Trophoblast cell (in vitro differentiated cells and primary cell): Measurements from ENCODE around the gene RAB15.

Experiments
- DNase-seq, 2 donors: peaks; one replicate each; pipeline ENCODE4 v3.0.0-alpha.2; 2016
- H2AFZ ChIP-seq: 2 replicates; pipeline ENCODE4 v1.6.1; 2013; ENCODE audit warnings: low read length, moderate library complexity, mild to moderate bottlenecking; ENCODE audit not compliant: insufficient read depth, poor library complexity
- H2AK5ac ChIP-seq: 2 replicates; pipeline ENCODE4 v1.6.1; 2013; ENCODE audit warnings: mild to moderate bottlenecking, low read length
- H2BK120ac ChIP-seq: 2 replicates; pipeline ENCODE4 v1.6.1; 2013; ENCODE audit warnings: low read length, mild to moderate bottlenecking, moderate library complexity; ENCODE audit not compliant: insufficient read depth, poor library complexity
- H2BK12ac ChIP-seq: 2 replicates; pipeline ENCODE4 v1.6.1; 2013; ENCODE audit warnings: mild to moderate bottlenecking, low read length, moderate library complexity
- H2BK5ac ChIP-seq: 2 replicates; pipeline ENCODE4 v1.6.1; 2013; ENCODE audit warnings: low read length, low read depth, moderate library complexity, mild to moderate bottlenecking; ENCODE audit not compliant: poor library complexity
- H3K14ac ChIP-seq: 2 replicates; pipeline ENCODE4 v1.6.1; 2013; ENCODE audit warnings: mild to moderate bottlenecking, low read length
- H3K18ac ChIP-seq: 2 replicates; pipeline ENCODE4 v1.6.1; 2013; ENCODE audit warnings: mild to moderate bottlenecking, low read length
- H3K23ac ChIP-seq: 2 replicates; pipeline ENCODE4 v1.6.1; 2013; ENCODE audit warnings: low read length
- H3K27ac ChIP-seq: 2 replicates; pipeline ENCODE4 v1.5.1; 2013; ENCODE audit warnings: low read depth, mild to moderate bottlenecking, inconsistent platforms, low read length, moderate library complexity
- H3K27me3 ChIP-seq: 2 replicates; pipeline ENCODE4 v1.6.1; 2013; ENCODE audit warnings: inconsistent platforms, mild to moderate bottlenecking, low read length, moderate library complexity; ENCODE audit not compliant: insufficient read depth
- H3K36me3 ChIP-seq, 2 experiments: 1 replicate in 1 of 2; 2 replicates in 1 of 2; pipeline ENCODE4 v1.6.1; 2013; ENCODE audit warnings: low read length in 2 of 2, mild to moderate bottlenecking in 2 of 2, moderate library complexity in 1 of 2; ENCODE audit not compliant: insufficient read depth in 2 of 2, control insufficient read depth in 1 of 2
- H3K4ac ChIP-seq: 2 replicates; pipeline ENCODE4 v1.6.1; 2013; ENCODE audit warnings: low read depth, mild to moderate bottlenecking, low read length, moderate library complexity
- H3K4me1 ChIP-seq, 2 experiments: 1 replicate in 1 of 2; 2 replicates in 1 of 2; pipeline ENCODE4 v1.6.1; 2013; ENCODE audit warnings: low read length in 2 of 2, mild to moderate bottlenecking in 2 of 2, moderate library complexity in 1 of 2; ENCODE audit not compliant: insufficient read depth in 2 of 2, control insufficient read depth in 1 of 2
- H3K4me2 ChIP-seq: 2 replicates; pipeline ENCODE4 v1.6.1; 2013; ENCODE audit warnings: inconsistent platforms, mild to moderate bottlenecking, low read length, moderate library complexity
- H3K4me3 ChIP-seq: 2 replicates; pipeline ENCODE4 v1.5.1; 2013; ENCODE audit warnings: mild to moderate bottlenecking, low read depth, low read length, inconsistent platforms
- H3K79me1 ChIP-seq: one replicate; pipeline ENCODE4 v1.6.1; 2013; ENCODE audit warnings: low read length
- H3K79me2 ChIP-seq: 2 replicates; pipeline ENCODE4 v1.6.1; 2013; ENCODE audit warnings: low read length, mild to moderate bottlenecking; ENCODE audit not compliant: control insufficient read depth, insufficient read depth, poor library complexity
- H3K9ac ChIP-seq: 2 replicates; pipeline ENCODE4 v1.6.1; 2013; ENCODE audit warnings: mild to moderate bottlenecking, low read length
- H3K9me3 ChIP-seq: 2 replicates; pipeline ENCODE4 v1.6.1; 2013; ENCODE audit warnings: low read depth, mild to moderate bottlenecking, control low read depth, inconsistent platforms, low read length; ENCODE audit not compliant: insufficient read depth
- H4K12ac ChIP-seq: 2 replicates; pipeline ENCODE4 v1.6.1; 2013; ENCODE audit warnings: low read depth, mild to moderate bottlenecking, low read length, moderate library complexity
- H4K8ac ChIP-seq: 2 replicates; pipeline ENCODE4 v1.6.1; 2013; ENCODE audit warnings: low read depth, mild to moderate bottlenecking, low read length, moderate library complexity
- H4K91ac ChIP-seq: one replicate; pipeline ENCODE4 v1.6.1; 2013; ENCODE audit warnings: low read depth, mild to moderate bottlenecking, low read length, moderate library complexity
- WGBS: extraction: QIAGEN DNeasy Blood & Tissue Kit; methylation state at CpG from one replicate; pipeline ENCODE4 v1.1.7; 2013; ENCODE audit warnings: missing lambda C conversion rate; ENCODE audit not compliant: insufficient read length, insufficient coverage; ENCODE audit errors: extremely low coverage; 5-methylcytosine and 5-hydroxymethylcytosine counted together

The RAB15 gene

GRCh38 chr14:64919618-64920017, 52.5 kb downstream of the RAB15 start:
- H3K9me3 ChIP-seq, result no peaks in the 10 kb centered on the region
- H4K12ac ChIP-seq, result no peak overlapping the region
- peaks cover 2% of the 10 kb centered on the region for H3K79me2 ChIP-seq
- H3K4me1 ChIP-seq, result peaks cover 2 to 8% of the 10 kb centered on the region in 2 experiments
- no peak overlapping the region for H4K91ac ChIP-seq
- H2AK5ac ChIP-seq, result no peak overlapping the region
- H3K23ac ChIP-seq, result no peak overlapping the region
- no peak overlapping the region for H3K4me2 ChIP-seq
- no peak overlapping the region for H3K18ac ChIP-seq
- no peak overlapping the region for H2BK120ac ChIP-seq
- no peak overlapping the region for H2BK12ac ChIP-seq
- H3K14ac ChIP-seq, result no peak overlapping the region
- H2BK5ac ChIP-seq, result no peak overlapping the region
- DNase-seq, result no peak
- no peak overlapping the region for H3K4me3 ChIP-seq
- H3K36me3 ChIP-seq, result no peaks in the 10 kb centered on the region
- H3K4ac ChIP-seq, result no peak overlapping the region
- peaks cover under 1% of the 10 kb centered on the region for H3K79me1 ChIP-seq
- no peak overlapping the region for H3K9ac ChIP-seq
- no peak overlapping the region for H2AFZ ChIP-seq
- WGBS, result no CpG with 5 or more reads among the region's 5 CpGs
- H3K27ac ChIP-seq, result no peak overlapping the region
- H4K8ac ChIP-seq, result no peak overlapping the region
- H3K27me3 ChIP-seq, result no peaks in the 10 kb centered on the region

DNA sequence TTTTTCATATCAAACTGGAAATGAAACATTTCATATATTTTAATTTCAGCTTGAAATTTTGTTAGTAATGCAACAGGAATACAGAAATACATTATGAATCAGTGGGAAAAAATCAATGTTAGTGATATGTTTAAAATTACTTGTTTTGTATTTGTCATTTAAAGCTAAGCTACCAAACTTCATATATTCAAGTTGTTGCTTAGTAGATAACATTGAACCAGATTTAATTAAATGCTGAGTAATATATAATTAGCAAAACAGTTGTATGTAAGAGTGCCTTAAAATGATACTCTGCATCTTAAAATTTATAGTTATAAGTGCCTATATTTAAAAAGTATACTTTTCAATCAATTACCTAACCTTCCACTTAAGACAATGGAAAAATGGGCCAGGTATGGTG, 52.9 kb downstream of the RAB15 start:
- peaks cover 2 to 8% of the 10 kb centered on the region in 2 experiments for H3K4me1 ChIP-seq
- H3K36me3 ChIP-seq, result no peaks in the 10 kb centered on the region
- H2AK5ac ChIP-seq, result no peak overlapping the region
- no peak overlapping the region for H2AFZ ChIP-seq
- no peak overlapping the region for H3K9ac ChIP-seq
- no peak overlapping the region for H3K4ac ChIP-seq
- no peak overlapping the region for H4K12ac ChIP-seq
- H3K79me2 ChIP-seq, result peaks cover 6% of the 10 kb centered on the region
- peaks cover 4% of the 10 kb centered on the region for H3K79me1 ChIP-seq
- H3K18ac ChIP-seq, result no peak overlapping the region
- no peaks in the 10 kb centered on the region for H3K9me3 ChIP-seq
- no peak for DNase-seq
- H3K14ac ChIP-seq, result no peak overlapping the region
- H3K27me3 ChIP-seq, result no peaks in the 10 kb centered on the region
- no peak overlapping the region for H2BK12ac ChIP-seq
- no peak overlapping the region for H4K91ac ChIP-seq
- H3K4me2 ChIP-seq, result no peak overlapping the region
- no peak overlapping the region for H3K4me3 ChIP-seq
- no peak overlapping the region for H2BK120ac ChIP-seq
- no peak overlapping the region for H4K8ac ChIP-seq
- H3K23ac ChIP-seq, result no peak overlapping the region
- H2BK5ac ChIP-seq, result no peak overlapping the region
- no peak overlapping the region for H3K27ac ChIP-seq

DNA sequence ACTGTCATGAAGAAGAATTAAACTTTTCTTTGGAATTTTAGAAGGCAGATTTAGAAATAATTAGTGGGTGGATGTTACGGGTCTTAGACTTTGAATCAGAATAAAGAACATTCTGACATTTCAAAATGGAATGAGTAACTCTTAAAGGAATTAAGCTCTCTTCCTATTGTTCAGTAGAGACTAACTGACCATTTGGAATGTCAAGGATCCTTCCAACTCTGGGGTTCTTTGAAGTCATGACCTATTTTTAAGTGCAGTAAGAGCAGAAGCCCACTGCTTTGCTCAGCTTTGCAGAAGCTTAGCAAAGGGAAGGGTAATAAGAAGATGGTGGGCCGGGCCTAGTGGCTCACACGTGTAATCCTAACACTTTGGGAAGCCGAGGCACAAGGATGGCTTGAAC, 53.9 kb downstream of the RAB15 start:
- Histone ChIP-seq H3K27me3 (no peaks in the 10 kb centered on the region), H3K23ac (no peak overlapping the region), H2BK120ac (no peak overlapping the region), H3K18ac (peak overlapping the region; percentile 37), H3K4ac (no peak overlapping the region), H3K79me1 (peaks cover 4% of the 10 kb centered on the region), H2AK5ac (no peak overlapping the region), H3K14ac (no peak overlapping the region), H4K12ac (no peak overlapping the region), H3K9me3 (no peaks in the 10 kb centered on the region), H2BK5ac (no peak overlapping the region), H4K91ac (no peak overlapping the region), H3K4me2 (no peak overlapping the region), H3K36me3 (no peaks in the 10 kb centered on the region), H3K27ac (no peak overlapping the region), H4K8ac (no peak overlapping the region), H2BK12ac (no peak overlapping the region), H3K4me3 (no peak overlapping the region), H3K4me1 (peaks cover 2 to 8% of the 10 kb centered on the region in 2 experiments), H3K79me2 (peaks cover 6% of the 10 kb centered on the region), H3K9ac (no peak overlapping the region), H2AFZ (no peak overlapping the region)
- no peak for DNase-seq
- 100% methylated on average over 1 of the region's 4 CpGs for WGBS

- Histone ChIP-seq H3K4me2 (no peak overlapping the region), H3K36me3 (no peaks in the 10 kb centered on the region), H4K91ac (no peak overlapping the region), H2AFZ (no peak overlapping the region), H3K27ac (no peak overlapping the region), H3K79me1 (peaks cover 4% of the 10 kb centered on the region), H3K79me2 (peaks cover 6% of the 10 kb centered on the region), H2BK5ac (no peak overlapping the region), H2AK5ac (no peak overlapping the region), H3K4me3 (no peak overlapping the region), H3K18ac (no peak overlapping the region), H2BK120ac (no peak overlapping the region), H3K9ac (no peak overlapping the region), H4K12ac (no peak overlapping the region), H3K27me3 (no peaks in the 10 kb centered on the region), H3K9me3 (no peaks in the 10 kb centered on the region), H4K8ac (no peak overlapping the region), H2BK12ac (no peak overlapping the region), H3K4me1 (peaks cover 2 to 8% of the 10 kb centered on the region in 2 experiments), H3K14ac (no peak overlapping the region), H3K4ac (peak overlapping the region; percentile 75), H3K23ac (no peak overlapping the region)
- WGBS, result no CpG with 5 or more reads among the region's 2 CpGs
- DNase-seq, result no peak
These were observed 56.3 kb downstream of the RAB15 start for GRCh38 chr14:64915797-64916196.
